ENCODE results near the gene MMP2. TPM values are rescaled to one million over a fixed set of nuclear protein-coding genes. Genes with fewer than 3 reads are reported as not detected.
A peak's percentile ranks its signal among the peaks of the same experiment; 100 is the strongest.

Gene MMP2
- total RNA-seq, 4 donors from 2014 or later = 52.2 to 214 (median 123) TPM

DNA sequence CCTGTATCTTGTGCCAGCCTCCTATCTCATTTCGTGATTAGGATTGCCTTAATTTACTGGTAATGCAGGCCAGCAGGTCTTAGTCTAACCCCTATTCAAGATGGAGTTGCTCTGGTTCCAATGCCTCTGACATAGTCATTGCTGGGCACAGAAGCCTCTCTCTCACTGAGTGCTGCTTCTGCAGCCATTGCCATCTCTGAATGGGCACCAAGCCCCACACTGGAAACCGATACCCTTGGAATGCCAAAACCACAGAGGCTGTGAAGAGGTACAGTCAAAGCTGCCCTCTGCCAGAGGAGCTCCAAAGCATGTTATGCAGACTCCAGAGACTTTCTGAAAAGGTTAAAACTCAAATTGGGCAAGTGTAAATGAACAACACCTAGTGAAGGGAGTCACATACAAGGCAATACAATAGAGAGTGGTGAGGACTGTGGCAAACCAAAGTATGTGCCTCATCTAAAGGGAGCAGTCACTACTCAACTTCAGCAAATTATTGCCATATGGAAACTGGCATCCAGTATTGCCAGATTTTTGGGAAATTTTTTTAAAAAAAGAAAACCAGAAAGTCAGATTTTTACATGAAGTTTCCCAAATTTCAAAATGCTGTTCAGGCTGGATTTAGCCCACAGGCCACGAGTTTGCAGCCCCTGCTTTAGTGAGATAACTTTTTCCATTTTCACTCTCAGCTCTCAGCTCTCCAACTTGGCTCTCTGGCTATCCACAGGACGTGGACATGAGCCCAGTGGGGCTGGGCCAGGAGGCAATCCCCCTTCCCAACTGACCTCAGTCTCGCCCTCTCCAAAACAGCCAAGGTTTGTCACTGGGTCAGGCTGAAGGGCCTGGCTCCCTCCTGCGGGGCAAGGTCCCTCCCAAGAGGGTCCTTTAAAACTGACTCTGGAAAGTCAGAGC lies 2.1 kb upstream of the MMP2 start:
- H3K4me3 ChIP-seq = no peak overlapping the region
- no peak for TF ChIP-seq POLR2A (IDR thresholded peaks at IDR 0.05)
- H3K27me3 ChIP-seq = no peaks in the 10 kb centered on the region
- peak overlapping the region; percentile 41 to 94 (median 54) for H3K27ac ChIP-seq
- H3K9me3 ChIP-seq = no peaks in the 10 kb centered on the region
- no peaks in the 10 kb centered on the region for H3K4me1 ChIP-seq
- H3K36me3 ChIP-seq = no peaks in the 10 kb centered on the region
- no peak for DNase-seq

DNA sequence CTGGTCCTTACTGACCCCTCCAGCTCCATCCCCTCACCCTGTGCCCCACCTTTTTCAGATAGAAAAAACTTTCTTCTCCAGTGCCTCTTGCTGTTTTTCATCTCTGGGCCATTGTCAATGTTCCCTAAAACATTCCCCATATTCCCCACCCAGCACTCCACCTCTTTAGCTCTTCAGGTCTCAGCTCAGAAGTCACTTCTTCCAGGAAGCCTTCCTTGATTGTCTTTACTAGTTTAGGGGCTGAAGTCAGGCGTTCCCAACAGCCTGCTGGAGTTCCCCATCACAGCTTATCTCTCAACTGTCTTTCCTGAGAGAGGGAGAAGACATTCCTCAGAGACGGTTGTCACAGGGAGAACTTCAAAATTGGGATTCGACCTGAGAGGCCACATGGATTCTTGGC lies 1.3 kb upstream of the MMP2 start:
- peak overlapping the region in 3 of 4 donors; percentile 41 to 94 (median 57) for H3K27ac ChIP-seq
- H3K9me3 ChIP-seq = no peaks in the 10 kb centered on the region
- H3K4me1 ChIP-seq = peaks cover 0 to 3% (median 0%) of the 10 kb centered on the region in 4 donors
- H3K36me3 ChIP-seq = no peaks in the 10 kb centered on the region
- no peaks in the 10 kb centered on the region for H3K27me3 ChIP-seq
- no peak overlapping the region for H3K4me3 ChIP-seq
- TF ChIP-seq, protein P1, sequence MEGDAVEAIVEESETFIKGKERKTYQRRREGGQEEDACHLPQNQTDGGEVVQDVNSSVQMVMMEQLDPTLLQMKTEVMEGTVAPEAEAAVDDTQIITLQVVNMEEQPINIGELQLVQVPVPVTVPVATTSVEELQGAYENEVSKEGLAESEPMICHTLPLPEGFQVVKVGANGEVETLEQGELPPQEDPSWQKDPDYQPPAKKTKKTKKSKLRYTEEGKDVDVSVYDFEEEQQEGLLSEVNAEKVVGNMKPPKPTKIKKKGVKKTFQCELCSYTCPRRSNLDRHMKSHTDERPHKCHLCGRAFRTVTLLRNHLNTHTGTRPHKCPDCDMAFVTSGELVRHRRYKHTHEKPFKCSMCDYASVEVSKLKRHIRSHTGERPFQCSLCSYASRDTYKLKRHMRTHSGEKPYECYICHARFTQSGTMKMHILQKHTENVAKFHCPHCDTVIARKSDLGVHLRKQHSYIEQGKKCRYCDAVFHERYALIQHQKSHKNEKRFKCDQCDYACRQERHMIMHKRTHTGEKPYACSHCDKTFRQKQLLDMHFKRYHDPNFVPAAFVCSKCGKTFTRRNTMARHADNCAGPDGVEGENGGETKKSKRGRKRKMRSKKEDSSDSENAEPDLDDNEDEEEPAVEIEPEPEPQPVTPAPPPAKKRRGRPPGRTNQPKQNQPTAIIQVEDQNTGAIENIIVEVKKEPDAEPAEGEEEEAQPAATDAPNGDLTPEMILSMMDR (IDR thresholded peaks at IDR 0.05) = no peak
- TF ChIP-seq POLR2A (IDR thresholded peaks at IDR 0.05) = no peak
- DNase-seq = no peak

- no peaks in the 10 kb centered on the region for H3K36me3 ChIP-seq
- TF ChIP-seq POLR2A (IDR thresholded peaks at IDR 0.05) = no peak
- TF ChIP-seq, protein P1 (IDR thresholded peaks at IDR 0.05) = no peak
- peak overlapping the region; percentile 35 to 59 (median 45) for H3K4me3 ChIP-seq
- peak overlapping the region; percentile 72 to 94 (median 80) for H3K27ac ChIP-seq
- no peak for DNase-seq
- H3K9me3 ChIP-seq = no peaks in the 10 kb centered on the region
- no peaks in the 10 kb centered on the region for H3K27me3 ChIP-seq
- peaks cover 0 to 5% (median 0%) of the 10 kb centered on the region in 4 donors for H3K4me1 ChIP-seq
Measured at GRCh38 chr16:55479430-55480140, 587 bp downstream of the MMP2 start.

- Histone ChIP-seq H3K36me3 (peaks cover 0 to 2% (median 0%) of the 10 kb centered on the region in 3 donors), H3K4me1 (peaks cover 0 to 5% (median 0%) of the 10 kb centered on the region in 4 donors), H3K27me3 (no peaks in the 10 kb centered on the region), H3K4me3 (peak overlapping the region; percentile 35 to 59 (median 45)), H3K9me3 (no peaks in the 10 kb centered on the region), H3K27ac (peak overlapping the region; percentile 72 to 94 (median 80))
- DNase-seq = peak; percentile 37 to 82 (median 64)
- no peak for TF ChIP-seq POLR2A (IDR thresholded peaks at IDR 0.05)
- TF ChIP-seq, protein P1 (IDR thresholded peaks at IDR 0.05) = no peak
Measured at GRCh38 chr16:55480228-55480655, 1.2 kb downstream of the MMP2 start.

GRCh38 chr16:55481023-55481422 lies 2.0 kb downstream of the MMP2 start:
- Histone ChIP-seq H3K36me3 (peaks cover 0 to 9% (median 0%) of the 10 kb centered on the region in 3 donors), H3K4me3 (peak overlapping the region in 3 of 4 donors; percentile 35 to 59 (median 54)), H3K4me1 (peaks cover 0 to 5% (median 0%) of the 10 kb centered on the region in 4 donors), H3K27me3 (no peaks in the 10 kb centered on the region), H3K9me3 (no peaks in the 10 kb centered on the region), H3K27ac (peak overlapping the region in 2 of 4 donors; percentile 84 to 94)
- TF ChIP-seq, protein P1 (IDR thresholded peaks at IDR 0.05) = no peak
- no peak for TF ChIP-seq POLR2A (IDR thresholded peaks at IDR 0.05)
- no peak for DNase-seq

Data from Peyer's patch (tissue), 4 donors.